HG02973 (cell line): Measurements from ENCODE around the gene KIF14.

Source experiments
- ATAC-seq: cut with Tn5 transposase; IDR thresholded peaks from one replicate; pipeline ENCODE4 v1.9.1; 2021; ENCODE audit warnings: moderate library complexity; ENCODE audit not compliant: unreplicated experiment

Gene KIF14, protein sequence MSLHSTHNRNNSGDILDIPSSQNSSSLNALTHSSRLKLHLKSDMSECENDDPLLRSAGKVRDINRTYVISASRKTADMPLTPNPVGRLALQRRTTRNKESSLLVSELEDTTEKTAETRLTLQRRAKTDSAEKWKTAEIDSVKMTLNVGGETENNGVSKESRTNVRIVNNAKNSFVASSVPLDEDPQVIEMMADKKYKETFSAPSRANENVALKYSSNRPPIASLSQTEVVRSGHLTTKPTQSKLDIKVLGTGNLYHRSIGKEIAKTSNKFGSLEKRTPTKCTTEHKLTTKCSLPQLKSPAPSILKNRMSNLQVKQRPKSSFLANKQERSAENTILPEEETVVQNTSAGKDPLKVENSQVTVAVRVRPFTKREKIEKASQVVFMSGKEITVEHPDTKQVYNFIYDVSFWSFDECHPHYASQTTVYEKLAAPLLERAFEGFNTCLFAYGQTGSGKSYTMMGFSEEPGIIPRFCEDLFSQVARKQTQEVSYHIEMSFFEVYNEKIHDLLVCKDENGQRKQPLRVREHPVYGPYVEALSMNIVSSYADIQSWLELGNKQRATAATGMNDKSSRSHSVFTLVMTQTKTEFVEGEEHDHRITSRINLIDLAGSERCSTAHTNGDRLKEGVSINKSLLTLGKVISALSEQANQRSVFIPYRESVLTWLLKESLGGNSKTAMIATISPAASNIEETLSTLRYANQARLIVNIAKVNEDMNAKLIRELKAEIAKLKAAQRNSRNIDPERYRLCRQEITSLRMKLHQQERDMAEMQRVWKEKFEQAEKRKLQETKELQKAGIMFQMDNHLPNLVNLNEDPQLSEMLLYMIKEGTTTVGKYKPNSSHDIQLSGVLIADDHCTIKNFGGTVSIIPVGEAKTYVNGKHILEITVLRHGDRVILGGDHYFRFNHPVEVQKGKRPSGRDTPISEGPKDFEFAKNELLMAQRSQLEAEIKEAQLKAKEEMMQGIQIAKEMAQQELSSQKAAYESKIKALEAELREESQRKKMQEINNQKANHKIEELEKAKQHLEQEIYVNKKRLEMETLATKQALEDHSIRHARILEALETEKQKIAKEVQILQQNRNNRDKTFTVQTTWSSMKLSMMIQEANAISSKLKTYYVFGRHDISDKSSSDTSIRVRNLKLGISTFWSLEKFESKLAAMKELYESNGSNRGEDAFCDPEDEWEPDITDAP (N-terminal part only)

DNA sequence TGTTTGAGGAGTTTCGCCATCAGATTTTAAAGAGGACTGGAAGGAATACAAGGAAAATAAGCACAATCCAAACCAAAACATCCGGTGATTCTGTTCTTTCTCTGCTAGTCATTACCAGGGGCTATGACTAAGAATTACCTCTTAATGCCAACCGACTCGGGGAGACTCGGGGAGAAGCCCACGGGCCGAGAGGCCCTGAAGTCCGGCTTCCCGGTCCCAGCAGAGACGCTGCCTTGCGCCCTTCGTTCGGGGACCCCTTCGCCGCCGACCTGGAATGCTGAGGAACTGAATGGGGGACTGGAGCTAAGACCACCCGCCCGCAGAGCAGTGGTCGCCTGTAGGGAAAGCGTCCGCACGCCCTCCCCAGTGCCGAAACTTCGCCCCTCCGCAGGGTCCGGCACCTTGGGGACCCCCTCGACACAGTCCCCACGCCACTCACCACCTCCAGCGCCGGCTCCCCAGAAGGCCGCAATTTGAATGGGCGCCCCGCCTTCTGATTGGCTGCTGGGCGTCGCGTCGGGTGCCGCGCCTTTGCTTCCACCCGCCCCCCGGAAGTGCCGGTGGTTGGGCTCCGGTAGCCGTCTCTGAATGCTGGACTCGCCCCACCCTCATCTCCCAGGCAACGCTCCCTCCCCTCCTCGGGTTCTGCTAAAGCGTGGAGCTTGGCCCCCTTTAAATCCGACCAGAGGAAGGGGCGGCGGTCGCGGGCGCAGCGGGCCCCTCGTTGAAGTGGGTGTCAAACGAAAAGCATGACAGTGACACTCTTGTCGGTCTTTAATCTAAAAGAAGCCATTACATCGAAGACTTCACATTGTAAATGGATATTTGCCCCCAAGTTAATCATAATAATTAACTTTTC is at the start of gene KIF14:
KIF14 (minus strand) TSS at position 479 of the 859 bp plus-strand sequence. CDS start 2,028 bp downstream, outside the sequence.
- ATAC-seq: peak; percentile 93

DNA sequence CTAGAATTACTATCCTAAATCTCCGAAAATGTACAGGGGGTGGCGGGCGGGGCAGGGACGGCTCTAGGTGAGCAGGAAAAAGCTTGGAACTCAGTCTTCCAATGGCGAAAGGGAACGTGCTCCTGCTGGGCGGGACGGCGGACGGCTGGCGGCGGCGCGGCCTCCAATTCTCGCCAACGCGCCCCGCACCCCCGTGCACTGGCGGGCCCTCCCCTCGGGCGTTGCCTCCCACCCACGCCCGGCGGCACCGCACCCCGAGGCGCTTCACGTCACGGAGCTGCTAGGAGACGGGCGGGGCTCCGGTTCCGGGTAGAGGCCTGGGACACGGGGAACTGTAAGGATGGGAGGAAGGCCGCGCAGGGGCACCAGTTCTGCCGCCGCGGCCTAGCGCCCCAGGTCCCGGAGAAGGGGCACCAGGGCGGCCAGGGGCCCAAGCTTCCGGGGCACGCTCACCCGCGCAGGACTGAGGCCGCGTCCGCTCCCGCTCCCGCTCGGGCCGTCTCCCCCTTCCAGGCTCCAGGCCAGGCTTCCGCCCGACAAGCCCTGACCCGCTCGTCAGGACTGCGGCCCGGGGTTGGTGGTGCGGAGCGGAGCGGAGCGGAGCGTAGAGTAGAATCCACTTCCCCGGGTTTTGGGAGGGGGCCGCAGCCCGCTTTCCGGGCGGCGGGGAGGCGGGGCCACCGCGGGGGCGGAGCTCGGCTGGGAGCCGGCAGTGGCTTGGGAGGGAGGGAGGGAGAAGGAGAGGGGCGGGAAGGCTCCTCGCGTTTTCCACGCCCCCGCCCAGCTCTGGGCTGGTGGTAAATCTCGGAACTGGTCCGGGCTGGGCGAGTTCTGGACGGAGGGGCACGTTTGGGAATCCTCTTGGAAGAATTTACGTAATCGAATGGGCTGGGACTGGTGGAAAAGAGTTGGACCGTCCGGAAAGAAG is 49.0 kb upstream of the KIF14 start, which contains the start of gene DDX59:
DDX59 (minus strand) TSS at position 594 of the 928 bp plus-strand sequence. CDS start 3,167 bp downstream, outside the sequence.
- ATAC-seq: peak; percentile 88

DNA sequence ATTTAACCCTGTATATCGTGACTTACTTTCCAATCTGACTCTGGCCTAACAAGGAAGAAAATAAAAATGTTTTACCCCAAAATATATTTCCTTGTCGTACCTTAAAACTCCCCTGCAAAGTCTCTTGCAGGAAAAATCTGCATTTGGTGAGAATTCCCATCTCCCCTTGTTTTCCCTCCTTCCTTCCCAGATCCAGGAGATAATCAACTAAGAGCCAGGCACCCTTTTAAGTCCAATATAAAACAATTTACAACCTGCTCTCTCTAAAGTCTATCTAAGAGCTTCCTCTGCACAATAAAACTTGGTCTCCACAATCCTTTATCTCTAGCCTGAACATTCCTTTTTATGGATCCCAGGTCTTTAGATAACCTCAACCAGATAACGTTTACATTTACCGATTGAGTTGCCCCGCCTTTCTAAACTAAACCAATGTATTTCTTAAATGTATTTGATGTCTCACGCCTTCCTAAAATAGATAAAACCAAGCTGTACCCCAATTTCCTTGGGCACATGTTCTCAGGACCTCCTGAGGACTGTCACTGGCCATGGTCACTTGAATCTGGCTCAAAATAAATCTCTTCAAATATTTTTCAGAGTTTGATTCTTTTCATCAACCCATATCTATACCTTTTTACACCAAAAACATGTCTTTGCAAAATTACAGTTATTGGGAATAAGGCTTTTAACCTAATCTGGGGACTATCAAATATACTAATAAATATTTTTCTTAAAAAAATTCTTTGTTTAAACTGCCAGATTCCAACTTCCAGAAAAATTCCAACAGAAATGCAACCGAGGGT is 48.2 kb upstream of the KIF14 start:
- ATAC-seq: no peak

DNA sequence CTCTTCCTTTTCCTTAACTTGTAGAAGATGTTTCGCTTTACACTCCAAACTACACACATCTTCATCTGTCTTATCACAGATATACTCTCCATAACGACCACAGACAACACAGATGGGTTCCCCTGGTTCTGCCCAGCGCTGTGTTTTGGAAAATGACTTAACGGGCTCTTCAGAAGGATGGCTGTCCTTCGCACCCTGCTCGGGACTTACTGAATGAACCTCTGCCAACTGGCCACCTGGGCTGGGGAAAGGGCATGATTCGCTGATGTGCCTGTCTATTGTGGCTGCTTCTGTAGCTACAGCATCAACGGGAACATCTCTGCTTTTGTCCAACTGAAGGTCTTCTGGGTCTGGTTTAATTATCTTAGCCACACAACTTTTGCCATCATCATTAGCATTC is 45.8 kb upstream of the KIF14 start:
- ATAC-seq: no peak

DNA sequence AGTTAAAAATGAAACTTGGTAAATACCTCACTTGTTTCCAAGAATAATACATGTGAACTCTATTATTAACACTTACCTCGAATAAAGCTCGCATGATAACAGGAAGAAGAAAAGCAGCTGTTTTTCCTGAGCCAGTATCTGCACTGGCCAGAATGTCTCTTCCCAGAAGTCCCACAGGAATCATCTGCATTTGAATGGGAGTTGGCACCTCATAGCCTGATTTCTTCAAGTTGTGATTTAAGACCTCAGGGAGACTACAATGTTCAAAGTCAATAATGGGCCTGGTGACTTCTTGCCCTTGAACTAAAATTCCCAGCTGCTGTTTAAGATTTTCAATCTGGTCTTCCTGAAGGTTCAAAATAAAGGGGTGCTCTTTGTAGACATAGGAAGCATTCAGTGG is 45.3 kb upstream of the KIF14 start:
- ATAC-seq: no peak

DNA sequence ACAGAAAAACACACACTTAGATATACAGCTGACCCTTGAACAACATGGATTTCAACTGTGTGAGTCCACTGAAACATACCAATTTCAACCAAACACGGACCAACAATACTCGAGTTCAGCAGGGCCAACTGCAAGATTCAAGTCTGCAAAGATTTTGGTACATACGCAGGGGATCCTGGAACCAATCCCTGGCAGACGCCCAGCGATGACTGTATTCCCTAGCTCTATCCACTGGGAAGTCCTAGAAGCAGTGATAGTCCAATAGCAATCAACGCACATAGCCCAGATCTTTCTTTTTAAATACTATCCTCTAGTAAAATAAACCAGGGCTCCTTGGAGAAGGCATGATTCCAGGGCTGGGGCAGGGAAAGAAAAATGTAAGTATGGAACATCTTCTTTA is 40.2 kb upstream of the KIF14 start:
- ATAC-seq: no peak

DNA sequence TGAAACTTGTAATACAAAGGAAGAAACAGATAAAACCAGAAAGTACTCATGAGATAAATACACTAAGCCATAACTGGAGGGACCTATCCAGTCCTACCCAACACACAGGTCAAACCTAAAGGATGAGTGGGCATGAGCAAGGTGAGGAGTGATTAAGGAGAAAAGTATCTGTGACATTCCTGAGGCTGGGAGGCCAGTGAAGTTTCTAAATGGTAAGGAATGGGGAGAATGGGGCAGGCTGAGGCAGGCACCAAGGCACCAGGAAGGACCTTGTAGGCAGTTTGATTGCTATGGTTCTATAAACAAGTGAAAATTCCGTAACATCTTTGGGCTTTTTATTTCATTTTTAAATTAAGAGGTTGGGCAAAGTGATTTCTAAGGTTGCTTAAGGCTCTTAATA is 38.7 kb upstream of the KIF14 start:
- no peak for ATAC-seq

DNA sequence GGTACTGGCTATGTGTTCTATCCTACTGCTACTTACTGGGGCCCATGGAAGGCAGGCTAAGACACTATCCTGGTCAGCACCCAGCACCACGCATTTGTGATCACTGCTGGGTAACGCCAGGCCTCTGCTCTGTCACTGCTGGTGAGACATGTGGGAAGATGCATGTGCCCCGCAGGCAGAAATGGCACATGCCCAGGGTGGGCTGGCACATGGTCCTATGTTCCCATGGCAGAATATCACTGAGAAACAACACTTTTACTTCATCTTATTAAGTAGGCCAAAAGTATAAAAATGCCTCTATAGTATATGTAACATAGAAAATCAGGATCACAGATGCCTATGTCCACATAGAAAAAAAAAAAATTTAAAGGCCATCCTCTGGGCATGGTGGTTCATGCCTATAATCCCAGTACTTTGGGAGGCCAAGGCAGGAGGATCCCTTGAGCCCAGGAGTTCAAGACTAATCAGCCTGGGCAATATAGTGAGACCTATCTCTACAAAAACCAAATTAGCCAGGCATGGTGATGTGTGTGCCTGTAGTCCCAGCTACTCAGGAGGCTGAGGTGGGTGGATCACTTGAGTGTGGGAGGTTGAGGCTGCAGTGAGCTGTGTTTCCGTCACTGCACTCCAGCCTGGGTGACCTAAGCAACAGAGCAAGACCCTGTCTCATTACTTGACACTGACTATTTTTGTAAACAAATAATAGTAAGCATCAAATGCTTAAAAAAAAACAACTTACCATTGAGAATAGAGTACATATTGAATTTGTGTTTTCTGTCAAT is 37.7 kb upstream of the KIF14 start:
- ATAC-seq: no peak

DNA sequence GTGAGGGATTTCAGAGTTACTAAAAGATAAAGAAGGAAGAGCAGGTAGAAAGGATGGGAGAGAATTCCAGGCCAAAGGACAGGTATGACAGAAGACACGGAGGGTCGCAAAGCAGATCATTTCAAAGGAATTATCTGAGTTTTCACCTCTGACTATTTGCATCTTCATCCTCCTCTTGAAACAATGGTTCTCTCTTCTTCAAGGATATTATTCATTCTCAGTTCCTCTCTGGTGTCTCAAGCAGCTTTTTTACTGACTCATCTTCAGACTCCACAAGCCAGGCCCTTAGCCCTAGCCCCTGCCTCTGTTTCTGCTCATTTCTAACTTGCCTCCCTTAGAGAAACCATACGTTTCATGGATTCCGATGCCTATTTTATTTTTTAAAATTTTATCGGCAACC is 34.1 kb upstream of the KIF14 start:
- peak; percentile 96 for ATAC-seq

DNA sequence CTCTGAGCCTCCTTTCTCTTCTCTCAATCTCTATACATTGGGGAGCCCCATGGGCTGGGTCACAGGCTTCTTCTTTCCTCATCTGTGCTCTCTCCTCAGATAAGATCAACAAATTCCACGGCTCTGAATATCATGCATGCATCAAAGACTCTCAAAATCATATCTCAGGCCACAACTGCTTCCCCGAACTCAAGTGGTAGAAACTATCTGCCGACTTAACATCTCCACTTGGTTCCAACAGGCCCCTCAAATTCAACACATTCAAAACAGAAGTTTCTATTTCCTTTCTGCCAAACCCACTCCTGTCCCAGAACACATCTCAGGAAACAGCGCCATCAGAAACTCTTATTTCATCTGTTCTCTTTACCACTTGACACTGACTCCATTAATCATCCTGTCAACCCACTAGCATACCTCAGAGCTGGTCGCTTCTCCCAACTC is 32.5 kb upstream of the KIF14 start:
- no peak for ATAC-seq

DNA sequence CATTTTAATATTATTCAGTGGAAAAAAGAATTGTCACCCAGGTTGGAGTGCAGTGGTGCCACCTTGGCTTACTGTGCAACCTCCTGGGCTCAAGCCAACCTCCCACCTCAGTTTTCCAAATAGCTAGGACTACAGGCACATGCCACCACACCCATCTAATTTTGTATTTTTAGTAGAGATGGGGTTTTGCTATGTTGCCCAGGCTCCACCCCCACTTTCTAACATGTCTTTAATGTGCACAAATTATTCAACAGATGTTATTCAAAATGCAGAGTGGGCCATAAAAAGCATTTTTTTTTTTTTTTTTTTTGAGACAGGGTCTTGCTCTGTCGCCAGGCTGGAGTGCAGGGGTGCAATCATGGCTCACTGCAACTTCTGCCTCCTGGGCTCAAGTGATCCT is 31.8 kb upstream of the KIF14 start:
- ATAC-seq: no peak

DNA sequence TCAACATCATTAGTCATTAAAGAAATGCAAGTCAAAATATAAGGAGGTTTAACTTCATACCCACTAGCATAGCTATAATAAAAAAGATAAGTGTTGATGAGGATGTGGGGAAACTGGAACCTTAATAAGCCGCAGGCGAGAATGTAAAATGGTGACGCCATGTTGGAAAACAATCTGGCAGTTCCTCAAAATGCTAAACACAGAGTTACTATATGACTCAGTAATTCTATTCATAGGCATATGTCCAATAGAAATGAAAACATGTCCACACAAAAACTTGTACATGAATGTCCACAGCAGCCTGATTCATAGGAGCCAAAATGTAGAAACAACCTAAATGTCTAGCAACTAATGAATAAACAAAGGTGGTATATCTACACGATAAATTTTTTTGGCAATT is 26.0 kb upstream of the KIF14 start:
- no peak for ATAC-seq

DNA sequence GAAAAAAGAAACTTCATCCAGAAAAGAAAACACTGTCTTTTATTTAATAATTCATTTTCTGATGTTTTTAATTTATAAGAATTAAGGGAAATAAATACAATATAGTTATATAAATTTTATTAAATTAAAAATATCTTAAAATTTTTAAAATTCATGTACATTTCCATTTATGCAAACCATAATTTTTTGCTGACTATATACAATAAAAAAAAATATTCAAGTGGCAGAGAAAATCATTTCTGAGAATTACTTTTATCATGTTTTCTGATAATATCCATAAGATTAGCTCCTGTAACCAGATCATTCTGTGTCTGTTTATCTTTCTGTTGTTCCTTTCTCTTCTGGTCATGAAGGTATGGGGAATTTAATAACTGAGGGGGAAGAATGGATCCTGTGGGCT is 23.5 kb upstream of the KIF14 start:
- no peak for ATAC-seq

DNA sequence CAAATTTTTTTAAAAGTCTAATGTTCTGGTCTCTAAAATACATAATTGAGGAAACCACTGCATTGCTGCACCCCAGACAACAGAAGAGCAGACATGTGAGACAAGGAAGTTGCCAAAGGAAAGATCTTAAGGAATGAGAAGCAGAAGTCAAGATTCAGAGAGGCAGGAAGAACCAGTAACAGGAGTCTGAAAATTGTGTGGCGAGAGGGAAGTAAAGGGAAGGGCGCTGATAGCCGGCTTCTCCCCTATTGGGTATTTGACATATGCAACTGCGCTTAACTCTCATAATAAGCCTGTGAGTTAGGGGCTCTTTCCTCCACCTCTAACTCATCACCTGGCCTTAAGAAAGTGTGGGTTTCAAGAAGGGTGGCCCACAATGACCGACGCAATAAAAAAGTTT is 21.9 kb upstream of the KIF14 start:
- no peak for ATAC-seq

DNA sequence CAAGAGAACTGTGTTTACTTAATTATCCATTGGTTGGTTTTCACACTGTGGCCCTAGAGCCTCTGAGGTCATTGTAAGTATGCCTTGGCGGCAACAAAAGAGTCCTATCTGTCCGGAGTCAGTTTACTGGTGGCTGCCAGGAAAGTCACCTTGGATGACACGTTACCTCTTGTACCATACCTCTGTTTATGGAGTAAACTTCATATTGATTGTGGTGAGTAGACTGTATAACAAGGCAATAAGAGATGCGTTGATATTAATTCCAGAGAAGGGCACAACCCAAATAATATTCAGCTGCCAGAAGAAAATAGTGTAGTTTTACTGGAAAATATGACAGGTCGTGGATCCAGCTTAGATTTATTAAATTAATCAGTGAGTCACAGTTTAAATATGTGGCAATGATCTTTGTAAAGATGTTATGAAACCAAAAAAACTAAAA is 20.4 kb upstream of the KIF14 start:
- ATAC-seq: no peak

DNA sequence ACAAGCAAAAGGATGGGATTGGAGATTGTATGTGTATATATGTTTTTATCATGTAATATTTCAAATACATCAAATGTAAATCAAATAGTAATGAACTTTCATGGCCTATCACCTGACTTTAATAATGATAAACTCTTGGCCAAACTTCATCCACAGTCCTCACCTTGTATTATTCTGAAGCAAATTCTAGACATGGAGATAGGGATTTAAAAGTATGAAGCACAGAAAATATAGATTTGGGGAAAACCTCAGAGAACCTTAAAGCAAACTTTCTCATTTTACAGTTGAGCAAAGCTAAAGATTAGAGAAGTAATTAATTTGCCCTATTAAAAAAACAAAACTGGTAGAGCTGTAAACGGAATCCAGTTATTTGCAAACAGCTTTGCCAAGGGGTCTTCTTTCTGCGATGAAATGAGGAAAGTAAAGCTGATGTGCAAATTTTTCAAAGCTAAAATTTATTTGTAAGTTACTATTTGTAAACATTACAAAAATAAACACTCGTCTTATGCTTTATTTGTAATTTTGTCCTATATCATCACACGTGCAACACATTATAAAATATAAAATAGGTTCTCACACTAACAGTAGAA is 19.9 kb upstream of the KIF14 start:
- no peak for ATAC-seq

DNA sequence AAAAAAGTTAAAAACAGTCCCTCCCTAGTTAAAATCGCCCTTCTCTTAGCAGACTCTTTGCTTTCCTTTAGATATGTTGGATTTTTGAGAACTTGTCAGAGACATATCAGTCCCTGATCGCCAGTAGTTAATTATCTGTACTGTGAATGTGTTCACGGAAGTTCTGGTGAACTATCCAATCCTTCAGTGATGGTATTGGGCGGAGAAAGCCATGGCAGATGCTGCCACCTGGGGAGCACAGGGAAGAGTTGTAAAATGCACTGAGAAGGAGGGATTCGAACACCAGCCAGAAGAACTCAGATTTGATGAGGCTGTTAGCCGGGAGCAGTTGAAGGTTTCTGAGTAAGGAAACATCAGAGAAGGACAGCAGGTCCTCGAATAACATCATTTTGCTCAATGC is 17.5 kb upstream of the KIF14 start:
- ATAC-seq: no peak
